Neural cell (in vitro differentiated cells): ENCODE data around the gene EEF1AKMT3. TPM values are rescaled to one million over a fixed set of nuclear protein-coding genes. Genes with fewer than 3 reads are reported as not detected.

Experiments used
- H2AFZ ChIP-seq: fragments of 200-600, 300-800 bp; sonication (generic), shearing (Covaris generic); 2 replicates; pipeline ENCODE4 v1.6.0; 2014; ENCODE audit warnings: low read depth, mild to moderate bottlenecking, antibody characterized with exemption, low read length, moderate library complexity
- H3F3A ChIP-seq: fragments of 200-600 bp; shearing (Covaris generic); 2 replicates; pipeline ENCODE4 v1.6.1; 2016; ENCODE audit warnings: mild to moderate bottlenecking, moderate library complexity, mixed read lengths, antibody characterized with exemption, low read length; ENCODE audit not compliant: insufficient read depth, poor library complexity, severe bottlenecking
- H3K27ac ChIP-seq: fragments of 200-600, 300-800 bp; sonication (generic), shearing (Covaris generic); 2 replicates; pipeline ENCODE4 v1.5.1; 2014; ENCODE audit warnings: mild to moderate bottlenecking, low read length, moderate library complexity
- H3K27me3 ChIP-seq: fragments of 300-800, 200-600 bp; sonication (generic), shearing (Covaris generic); 2 replicates; pipeline ENCODE4 v1.6.0; 2014; ENCODE audit warnings: mild to moderate bottlenecking, low read depth, low read length, moderate library complexity; ENCODE audit not compliant: insufficient read depth
- H3K36me3 ChIP-seq: fragments of 300-800, 200-600 bp; sonication (generic), shearing (Covaris generic); 2 replicates; pipeline ENCODE4 v1.5.1; 2014; ENCODE audit warnings: mild to moderate bottlenecking, antibody characterized with exemption, low read length, moderate library complexity; ENCODE audit not compliant: insufficient read depth
- H3K4me2 ChIP-seq: fragments of 300-800, 200-600 bp; sonication (generic), shearing (Covaris generic); 2 replicates; pipeline ENCODE4 v1.6.0; 2014; ENCODE audit warnings: mild to moderate bottlenecking, low read length
- H3K4me3 ChIP-seq: fragments of 300-800, 200-600 bp; sonication (generic), shearing (Covaris generic); 2 replicates; pipeline ENCODE4 v1.5.1; 2014; ENCODE audit warnings: mild to moderate bottlenecking, low read length, moderate library complexity
- H3K79me2 ChIP-seq: fragments of 200-600 bp; shearing (Covaris generic); replicated peaks from 2 replicates; pipeline ENCODE4 v1.6.0; 2014; ENCODE audit warnings: mild to moderate bottlenecking, low read length, moderate library complexity; ENCODE audit not compliant: insufficient read depth
- H3K9ac ChIP-seq: fragments of 300-800, 200-600 bp; sonication (generic), shearing (Covaris generic); 2 replicates; pipeline ENCODE4 v1.6.1; 2016; ENCODE audit warnings: mild to moderate bottlenecking, low read length, mixed read lengths
- H3K9me2 ChIP-seq: fragments of 200-600 bp; shearing (Covaris generic); 2 replicates; pipeline ENCODE4 v1.6.1; 2016; ENCODE audit warnings: mild to moderate bottlenecking, low read length, mixed read lengths; ENCODE audit not compliant: insufficient read depth
- H3K9me3 ChIP-seq: fragments of 200-600, 300-800 bp; sonication (generic), shearing (Covaris generic); 2 replicates; pipeline ENCODE4 v1.6.1; 2016; ENCODE audit warnings: mild to moderate bottlenecking, mixed run types, low read length, moderate library complexity, mixed read lengths
- H4K20me1 ChIP-seq: fragments of 200-600 bp; shearing (Covaris generic); 2 replicates; pipeline ENCODE4 v1.6.1; 2016; ENCODE audit warnings: mild to moderate bottlenecking, mixed run types; ENCODE audit not compliant: insufficient read depth
- EP300 ChIP-seq: fragments of 450-650 bp; conservative IDR thresholded peaks from 2 replicates; pipeline ENCODE4 v1.6.1; 2014; ENCODE audit warnings: antibody characterized with exemption, mild to moderate bottlenecking, moderate library complexity; ENCODE audit not compliant: poor library complexity, severe bottlenecking
- EZH2 ChIP-seq: fragments of 200-600, 300-800 bp; shearing (Covaris generic), sonication (generic); IDR thresholded peaks from 2 replicates; pipeline ENCODE4 v1.6.1; 2014; ENCODE audit warnings: antibody characterized with exemption, low read length, borderline replicate concordance, mild to moderate bottlenecking; ENCODE audit not compliant: insufficient read depth, poor library complexity, severe bottlenecking
- MXI1 ChIP-seq: fragments of 450-650 bp; conservative IDR thresholded peaks from 2 replicates; pipeline ENCODE4 v1.6.1; 2014; ENCODE audit warnings: antibody characterized with exemption, mild to moderate bottlenecking; ENCODE audit not compliant: poor library complexity, severe bottlenecking
- POLR2AphosphoS5 ChIP-seq: IDR thresholded peaks from 2 replicates; pipeline ENCODE4 v1.6.1; 2012
- RAD21 ChIP-seq: fragments of 450-650 bp; conservative IDR thresholded peaks from 2 replicates; pipeline ENCODE4 v1.6.1; 2014; ENCODE audit warnings: antibody characterized with exemption, mild to moderate bottlenecking, moderate library complexity
- SMC3 ChIP-seq: fragments of 450-650 bp; conservative IDR thresholded peaks from 2 replicates; pipeline ENCODE4 v1.6.1; 2014; ENCODE audit warnings: antibody characterized with exemption, mild to moderate bottlenecking, moderate library complexity; ENCODE audit not compliant: poor library complexity
- TAF1 ChIP-seq: IDR thresholded peaks from 2 replicates; pipeline ENCODE4 v1.6.1; 2012; ENCODE audit warnings: low read depth
- polyA plus RNA-seq: library from polyadenylated mRNA; depleted of rRNA; stranded (reverse); fragments of >200 nt; gene quantifications from 2 replicates; pipeline ENCODE4 v1.2.3, GENCODE V29; 2014
- TF ChIP-seq, protein P1 (sequence below): fragments of 450-650 bp; IDR thresholded peaks from 2 replicates; pipeline ENCODE4 v1.5.1; 2014; ENCODE audit warnings: antibody characterized with exemption, mild to moderate bottlenecking, moderate library complexity; ENCODE audit not compliant: poor library complexity, severe bottlenecking
- TF ChIP-seq, protein P2 (sequence below): IDR thresholded peaks from 2 replicates; pipeline ENCODE4 v1.6.1; 2012; ENCODE audit warnings: borderline replicate concordance

Gene EEF1AKMT3
- polyA plus RNA-seq, 1 donor from 2014 or later: 1.6 TPM

DNA sequence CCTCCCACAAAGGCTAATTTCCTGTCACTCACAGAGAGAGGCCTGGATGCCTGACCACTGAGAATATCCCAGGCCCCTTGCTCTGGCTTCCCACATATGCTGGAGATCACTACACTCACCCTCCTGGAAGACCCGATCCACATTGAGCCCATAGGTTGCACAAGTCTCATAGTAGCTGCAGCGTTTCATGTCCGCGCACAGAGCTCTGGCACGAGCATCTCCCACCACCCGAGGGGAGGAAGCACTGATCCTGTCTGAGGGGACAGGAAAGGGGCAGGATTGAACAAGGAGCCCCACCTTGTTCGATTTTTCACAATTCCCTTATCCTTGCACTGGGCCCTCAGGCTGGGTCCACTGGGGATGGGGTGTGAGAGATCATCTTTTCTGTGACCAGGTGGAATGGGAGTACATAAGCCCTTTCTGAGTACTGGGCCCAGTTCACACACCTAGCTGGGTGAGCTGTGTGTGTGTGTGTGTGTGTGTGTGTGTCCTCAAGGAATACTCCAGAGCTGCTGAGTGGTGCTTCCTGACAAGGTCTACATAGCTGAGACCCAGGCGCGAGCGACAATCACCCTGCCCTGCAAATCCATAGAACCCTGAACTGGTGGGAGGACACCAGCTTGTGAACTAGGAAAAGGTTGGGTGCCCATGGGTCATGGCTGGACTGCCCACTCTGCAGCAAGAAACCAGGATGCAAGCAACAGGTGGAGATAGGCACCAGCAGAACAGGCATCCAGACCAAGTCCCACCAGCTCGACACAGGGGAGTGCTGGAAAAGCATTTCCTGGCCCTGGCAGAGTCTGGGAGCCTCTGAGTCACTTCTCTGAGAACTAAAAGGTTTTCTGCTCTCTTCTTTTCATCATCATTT, 39.5 kb upstream of the EEF1AKMT3 start:
- Histone ChIP-seq H3K9me2 (no peaks in the 10 kb centered on the region), H3K36me3 (peaks cover 16% of the 10 kb centered on the region), H3K4me2 (no peak overlapping the region), H3K79me2 (no peaks in the 10 kb centered on the region), H3F3A (no peaks in the 10 kb centered on the region), H3K9me3 (no peaks in the 10 kb centered on the region), H2AFZ (no peak overlapping the region), H4K20me1 (peaks cover 20% of the 10 kb centered on the region), H3K27ac (no peak overlapping the region), H3K4me3 (no peak overlapping the region), H3K9ac (no peak overlapping the region), H3K27me3 (peaks cover 69% of the 10 kb centered on the region)
- TF ChIP-seq EP300 (no peak), MXI1 (no peak), RAD21 (no peak), SMC3 (no peak), POLR2AphosphoS5 (no peak), TAF1 (no peak), EZH2 (no peak)
- TF ChIP-seq, protein P1, sequence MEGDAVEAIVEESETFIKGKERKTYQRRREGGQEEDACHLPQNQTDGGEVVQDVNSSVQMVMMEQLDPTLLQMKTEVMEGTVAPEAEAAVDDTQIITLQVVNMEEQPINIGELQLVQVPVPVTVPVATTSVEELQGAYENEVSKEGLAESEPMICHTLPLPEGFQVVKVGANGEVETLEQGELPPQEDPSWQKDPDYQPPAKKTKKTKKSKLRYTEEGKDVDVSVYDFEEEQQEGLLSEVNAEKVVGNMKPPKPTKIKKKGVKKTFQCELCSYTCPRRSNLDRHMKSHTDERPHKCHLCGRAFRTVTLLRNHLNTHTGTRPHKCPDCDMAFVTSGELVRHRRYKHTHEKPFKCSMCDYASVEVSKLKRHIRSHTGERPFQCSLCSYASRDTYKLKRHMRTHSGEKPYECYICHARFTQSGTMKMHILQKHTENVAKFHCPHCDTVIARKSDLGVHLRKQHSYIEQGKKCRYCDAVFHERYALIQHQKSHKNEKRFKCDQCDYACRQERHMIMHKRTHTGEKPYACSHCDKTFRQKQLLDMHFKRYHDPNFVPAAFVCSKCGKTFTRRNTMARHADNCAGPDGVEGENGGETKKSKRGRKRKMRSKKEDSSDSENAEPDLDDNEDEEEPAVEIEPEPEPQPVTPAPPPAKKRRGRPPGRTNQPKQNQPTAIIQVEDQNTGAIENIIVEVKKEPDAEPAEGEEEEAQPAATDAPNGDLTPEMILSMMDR: no peak
- TF ChIP-seq, protein P2, sequence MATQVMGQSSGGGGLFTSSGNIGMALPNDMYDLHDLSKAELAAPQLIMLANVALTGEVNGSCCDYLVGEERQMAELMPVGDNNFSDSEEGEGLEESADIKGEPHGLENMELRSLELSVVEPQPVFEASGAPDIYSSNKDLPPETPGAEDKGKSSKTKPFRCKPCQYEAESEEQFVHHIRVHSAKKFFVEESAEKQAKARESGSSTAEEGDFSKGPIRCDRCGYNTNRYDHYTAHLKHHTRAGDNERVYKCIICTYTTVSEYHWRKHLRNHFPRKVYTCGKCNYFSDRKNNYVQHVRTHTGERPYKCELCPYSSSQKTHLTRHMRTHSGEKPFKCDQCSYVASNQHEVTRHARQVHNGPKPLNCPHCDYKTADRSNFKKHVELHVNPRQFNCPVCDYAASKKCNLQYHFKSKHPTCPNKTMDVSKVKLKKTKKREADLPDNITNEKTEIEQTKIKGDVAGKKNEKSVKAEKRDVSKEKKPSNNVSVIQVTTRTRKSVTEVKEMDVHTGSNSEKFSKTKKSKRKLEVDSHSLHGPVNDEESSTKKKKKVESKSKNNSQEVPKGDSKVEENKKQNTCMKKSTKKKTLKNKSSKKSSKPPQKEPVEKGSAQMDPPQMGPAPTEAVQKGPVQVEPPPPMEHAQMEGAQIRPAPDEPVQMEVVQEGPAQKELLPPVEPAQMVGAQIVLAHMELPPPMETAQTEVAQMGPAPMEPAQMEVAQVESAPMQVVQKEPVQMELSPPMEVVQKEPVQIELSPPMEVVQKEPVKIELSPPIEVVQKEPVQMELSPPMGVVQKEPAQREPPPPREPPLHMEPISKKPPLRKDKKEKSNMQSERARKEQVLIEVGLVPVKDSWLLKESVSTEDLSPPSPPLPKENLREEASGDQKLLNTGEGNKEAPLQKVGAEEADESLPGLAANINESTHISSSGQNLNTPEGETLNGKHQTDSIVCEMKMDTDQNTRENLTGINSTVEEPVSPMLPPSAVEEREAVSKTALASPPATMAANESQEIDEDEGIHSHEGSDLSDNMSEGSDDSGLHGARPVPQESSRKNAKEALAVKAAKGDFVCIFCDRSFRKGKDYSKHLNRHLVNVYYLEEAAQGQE: no peak

DNA sequence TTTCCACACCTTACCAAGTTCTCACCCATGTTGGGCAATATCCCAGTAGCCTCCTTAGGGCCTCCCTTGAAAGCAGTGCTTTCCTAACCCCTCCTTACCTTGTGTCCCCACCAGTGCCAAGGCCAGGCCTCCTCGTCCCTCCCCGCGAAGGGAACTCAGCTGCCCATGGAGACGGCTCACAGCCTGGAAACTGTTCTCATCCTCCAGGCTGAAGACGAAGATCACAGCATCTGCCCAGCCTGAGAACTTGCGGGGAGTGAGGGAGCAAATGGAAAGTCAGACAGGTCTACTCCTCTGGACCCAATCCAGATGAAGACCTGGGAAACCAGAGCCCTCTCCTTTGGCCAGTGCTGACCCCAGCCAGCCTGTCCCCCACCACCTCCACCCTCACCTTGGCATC, 38.5 kb upstream of the EEF1AKMT3 start:
- H2AFZ ChIP-seq: no peak overlapping the region
- H3K4me3 ChIP-seq: no peak overlapping the region
- H3F3A ChIP-seq: no peaks in the 10 kb centered on the region
- no peaks in the 10 kb centered on the region for H3K9me2 ChIP-seq
- no peak for TF ChIP-seq RAD21
- TF ChIP-seq EP300: no peak
- TF ChIP-seq, protein P2: no peak
- no peak for TF ChIP-seq MXI1
- TF ChIP-seq, protein P1: no peak
- no peak for TF ChIP-seq POLR2AphosphoS5
- TF ChIP-seq TAF1: no peak
- no peak for TF ChIP-seq SMC3
- no peak for TF ChIP-seq EZH2
- no peak overlapping the region for H3K9ac ChIP-seq
- H3K9me3 ChIP-seq: no peaks in the 10 kb centered on the region
- peaks cover 16% of the 10 kb centered on the region for H3K36me3 ChIP-seq
- no peak overlapping the region for H3K27ac ChIP-seq
- H4K20me1 ChIP-seq: peaks cover 20% of the 10 kb centered on the region
- no peaks in the 10 kb centered on the region for H3K79me2 ChIP-seq
- H3K27me3 ChIP-seq: peaks cover 62% of the 10 kb centered on the region
- H3K4me2 ChIP-seq: no peak overlapping the region
